Stimulated activated CD8-positive, alpha-beta memory T cell treated with anti-CD3 and anti-CD28 coated beads, Interleukin-4, amount 100 ng/mL, for 48 hours (primary cell): ENCODE measurements around the gene ACKR1.

ENCODE experiments used
- DNase-seq: peaks from one replicate; pipeline ENCODE4 v3.0.0-alpha.2; 2020

Gene ACKR1

DNA sequence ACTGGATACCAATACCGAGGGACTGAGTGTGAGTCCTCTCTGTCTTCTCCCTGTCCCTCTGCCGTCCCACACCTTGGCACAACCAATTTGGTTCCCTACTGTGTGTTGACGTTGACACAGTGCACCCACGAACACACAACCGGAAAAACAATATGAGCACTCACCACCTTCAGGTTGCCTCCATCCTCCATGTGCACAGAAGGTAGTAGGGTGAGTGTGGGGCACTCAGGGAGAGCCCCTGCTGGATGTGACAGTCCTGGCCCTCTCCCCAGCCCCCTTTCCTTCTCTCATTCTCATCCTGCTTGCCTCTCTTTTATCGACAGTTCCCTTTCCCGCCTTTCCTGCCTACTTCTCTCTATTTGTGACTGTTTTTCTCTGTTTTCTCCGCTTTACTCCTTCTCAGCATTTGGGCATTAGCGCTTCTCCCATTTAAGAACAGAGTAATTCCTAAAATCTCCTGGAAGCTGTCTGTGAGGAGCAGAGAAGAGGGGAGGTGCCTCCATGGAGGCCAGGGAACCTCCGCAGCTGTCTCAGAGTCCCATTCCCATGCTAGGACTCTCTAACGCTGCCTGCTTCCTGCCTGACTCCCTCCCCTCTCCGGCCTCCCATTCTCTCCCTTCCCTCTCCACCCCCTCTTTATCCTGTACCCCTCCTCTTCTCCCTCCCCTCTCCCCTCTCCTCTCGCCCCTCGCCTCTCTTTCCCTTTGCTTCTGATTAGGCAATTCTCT is 16.9 kb upstream of the ACKR1 start:
- no peak for DNase-seq

DNA sequence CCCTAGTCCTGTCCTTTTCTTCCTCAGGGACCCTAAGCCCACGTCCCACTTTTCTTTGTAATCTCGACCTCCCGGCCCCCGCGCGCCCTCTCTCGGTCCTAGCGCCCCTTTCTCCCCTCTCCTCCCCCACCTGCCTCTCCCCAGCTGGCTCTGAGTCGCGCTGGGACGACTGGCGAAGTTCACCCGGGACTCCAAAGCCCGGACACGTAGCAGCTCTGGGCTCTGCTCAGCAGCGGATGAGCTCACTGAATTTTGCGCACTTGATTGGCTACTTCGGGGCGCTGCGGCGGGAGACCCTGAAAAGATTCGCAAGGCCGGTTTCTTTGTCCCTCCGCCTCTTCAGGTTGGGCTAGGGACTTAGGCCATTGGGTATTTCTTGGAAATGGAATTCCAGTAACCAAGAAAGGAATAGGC is 16.3 kb upstream of the ACKR1 start:
- peak; percentile 33 for DNase-seq

DNA sequence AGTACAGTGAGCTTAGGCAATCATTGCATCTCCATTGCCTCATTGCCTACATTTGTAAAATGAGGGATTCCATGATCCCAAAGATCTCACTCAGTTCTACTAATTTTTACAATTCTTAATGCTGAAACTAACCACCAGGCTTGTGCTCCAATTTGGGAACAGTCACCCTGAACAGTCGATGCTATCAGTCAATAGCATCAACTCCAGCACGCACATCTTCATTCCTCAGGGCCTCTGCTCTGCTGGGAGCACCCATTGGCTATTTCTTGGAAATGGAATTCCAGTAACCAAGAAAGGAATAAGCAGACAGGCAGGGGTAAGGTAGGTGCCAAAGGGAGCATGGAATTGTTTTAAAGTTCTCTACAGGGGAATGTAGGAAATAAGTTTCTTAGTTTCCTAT is 14.2 kb upstream of the ACKR1 start:
- DNase-seq = no peak

DNA sequence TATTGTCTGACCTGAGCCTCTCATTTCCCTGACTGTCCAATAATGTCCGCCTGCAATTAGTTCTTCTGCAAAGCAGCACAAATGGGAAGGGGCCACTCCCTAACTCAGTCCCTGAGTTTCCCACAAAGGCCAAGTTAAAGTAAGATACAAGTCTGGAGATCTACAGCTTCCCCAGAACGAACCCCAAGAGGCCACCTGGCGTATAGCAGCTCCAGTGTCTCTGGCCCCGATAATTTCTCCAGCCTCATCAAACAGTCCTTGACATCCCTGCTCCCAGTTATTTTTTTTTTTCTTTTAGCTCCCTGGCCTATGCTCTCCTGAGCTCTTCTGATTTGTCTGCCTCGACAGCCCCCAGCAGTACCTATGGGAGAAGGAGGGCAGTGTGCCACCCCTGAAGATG is 8.1 kb upstream of the ACKR1 start:
- DNase-seq = no peak

DNA sequence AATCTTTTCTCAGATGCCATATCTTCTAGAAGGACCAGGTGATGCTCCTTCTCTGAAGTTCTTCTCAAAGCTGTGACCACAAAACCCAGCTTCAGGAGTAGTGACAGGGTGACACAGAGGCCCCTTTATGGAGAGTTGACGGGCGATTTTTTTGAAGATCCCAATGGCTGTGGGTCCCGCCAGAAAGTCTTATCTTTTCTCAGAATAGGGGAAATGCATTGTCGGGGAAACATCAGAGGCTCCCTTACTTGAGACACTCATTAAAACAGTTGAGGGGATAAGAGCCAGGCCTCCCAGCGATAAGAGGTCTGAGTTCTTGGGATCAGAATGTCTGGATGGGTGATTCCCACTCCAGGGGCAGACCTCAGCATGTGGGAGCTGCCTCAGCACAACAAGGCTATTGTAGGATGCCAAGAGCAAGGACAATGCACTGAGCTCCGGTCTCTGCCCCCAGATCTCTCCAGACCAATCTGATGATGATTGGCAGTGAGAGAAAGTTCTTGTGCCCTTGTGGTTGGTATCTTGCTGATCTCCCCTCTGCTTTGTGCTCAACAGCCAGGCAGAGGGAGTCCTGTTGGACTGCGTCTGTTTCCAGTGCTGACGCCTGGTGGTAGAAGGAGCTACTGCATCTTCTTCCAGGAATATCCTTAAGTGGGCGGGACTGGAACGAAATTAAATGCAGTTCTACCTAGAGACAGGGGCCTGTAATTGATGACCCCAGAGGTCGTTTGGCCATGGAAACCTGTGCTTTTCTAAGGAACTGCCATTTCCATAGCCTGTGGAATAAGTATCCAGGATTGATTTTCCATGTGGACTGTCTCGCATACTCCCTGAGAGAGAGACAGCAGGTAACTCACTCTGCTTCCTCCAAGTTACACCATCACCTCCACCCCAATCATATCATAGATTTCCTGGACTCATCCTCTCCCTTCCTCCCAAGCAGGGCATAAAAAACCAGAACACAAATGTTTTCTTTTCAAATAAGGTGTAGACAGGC is 6.8 kb upstream of the ACKR1 start:
- DNase-seq = peak; percentile 80

DNA sequence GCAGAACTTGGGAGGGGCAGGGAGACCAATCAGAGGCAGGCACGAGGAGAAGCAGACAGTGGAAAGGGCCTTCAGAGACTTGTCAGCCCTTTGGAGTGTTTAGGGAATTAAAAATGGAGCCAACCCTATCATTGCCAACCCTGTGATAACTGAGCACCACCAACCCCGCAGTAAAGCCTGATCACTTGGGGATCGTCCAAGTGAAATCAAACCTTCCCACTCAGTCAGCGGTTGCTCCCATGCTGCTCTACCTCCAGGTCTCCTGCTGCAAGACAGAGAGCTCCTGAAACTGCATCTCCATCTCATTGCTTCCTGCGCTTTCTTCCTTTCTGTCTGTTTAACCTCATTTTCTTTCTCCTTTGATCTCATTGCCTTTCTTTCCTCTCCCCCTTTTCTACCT is 4.8 kb upstream of the ACKR1 start:
- DNase-seq = no peak

DNA sequence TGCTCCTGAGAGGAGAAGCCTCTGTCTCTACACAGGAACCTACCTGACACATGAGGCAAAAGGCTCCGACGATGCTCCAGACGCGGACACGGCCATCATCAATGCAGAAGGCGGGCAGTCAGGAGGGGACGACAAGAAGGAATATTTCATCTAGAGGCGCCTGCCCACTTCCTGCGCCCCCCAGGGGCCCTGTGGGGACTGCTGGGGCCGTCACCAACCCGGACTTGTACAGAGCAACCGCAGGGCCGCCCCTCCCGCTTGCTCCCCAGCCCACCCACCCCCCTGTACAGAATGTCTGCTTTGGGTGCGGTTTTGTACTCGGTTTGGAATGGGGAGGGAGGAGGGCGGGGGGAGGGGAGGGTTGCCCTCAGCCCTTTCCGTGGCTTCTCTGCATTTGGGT is 3.9 kb upstream of the ACKR1 start:
- no peak for DNase-seq

DNA sequence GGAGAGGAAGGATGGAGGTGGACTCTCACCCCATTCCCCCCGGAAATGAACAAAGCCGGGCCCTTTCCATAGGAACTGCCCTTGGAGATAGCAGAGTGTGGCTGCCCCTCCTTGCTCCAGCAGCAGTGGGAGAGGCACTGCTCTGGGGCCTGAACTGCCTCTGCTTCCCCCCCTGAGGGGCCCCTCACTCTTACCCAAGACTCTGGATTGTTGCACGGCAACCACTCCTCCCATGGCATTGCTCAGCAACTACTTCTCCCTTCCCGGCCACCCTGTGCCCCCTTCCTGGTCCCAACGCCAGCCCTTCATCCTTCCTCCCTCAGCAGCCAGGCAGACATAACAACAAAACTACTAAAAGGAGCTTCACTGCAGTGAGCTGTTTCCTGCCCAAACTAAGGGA is 3.0 kb upstream of the ACKR1 start:
- no peak for DNase-seq

DNA sequence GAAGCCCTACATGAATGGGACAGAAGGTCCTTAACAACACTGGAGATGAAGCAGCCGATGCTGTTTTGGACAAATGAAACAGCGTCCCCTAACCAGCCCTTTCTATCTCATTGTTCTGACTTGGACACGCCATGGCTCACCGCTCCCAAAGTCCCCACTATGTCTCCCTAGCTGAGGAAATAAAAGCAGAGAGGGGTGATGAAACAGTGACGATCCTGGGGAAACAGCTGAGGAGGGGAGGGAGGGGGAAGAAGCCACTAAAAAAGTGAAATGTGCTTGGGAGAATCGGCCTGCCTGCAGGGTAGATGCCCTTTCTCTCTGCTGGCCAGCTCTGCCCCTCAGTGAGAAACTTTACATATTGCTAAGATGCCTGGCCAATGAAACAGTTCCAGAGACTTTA is 1.1 kb upstream of the ACKR1 start:
- DNase-seq = no peak

DNA sequence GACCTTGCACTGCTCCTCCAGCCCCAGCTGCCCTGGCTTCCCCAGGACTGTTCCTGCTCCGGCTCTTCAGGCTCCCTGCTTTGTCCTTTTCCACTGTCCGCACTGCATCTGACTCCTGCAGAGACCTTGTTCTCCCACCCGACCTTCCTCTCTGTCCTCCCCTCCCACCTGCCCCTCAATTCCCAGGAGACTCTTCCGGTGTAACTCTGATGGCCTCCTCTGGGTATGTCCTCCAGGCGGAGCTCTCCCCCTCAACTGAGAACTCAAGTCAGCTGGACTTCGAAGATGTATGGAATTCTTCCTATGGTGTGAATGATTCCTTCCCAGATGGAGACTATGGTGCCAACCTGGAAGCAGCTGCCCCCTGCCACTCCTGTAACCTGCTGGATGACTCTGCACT is 550 bp downstream of the ACKR1 start:
- DNase-seq = no peak

DNA sequence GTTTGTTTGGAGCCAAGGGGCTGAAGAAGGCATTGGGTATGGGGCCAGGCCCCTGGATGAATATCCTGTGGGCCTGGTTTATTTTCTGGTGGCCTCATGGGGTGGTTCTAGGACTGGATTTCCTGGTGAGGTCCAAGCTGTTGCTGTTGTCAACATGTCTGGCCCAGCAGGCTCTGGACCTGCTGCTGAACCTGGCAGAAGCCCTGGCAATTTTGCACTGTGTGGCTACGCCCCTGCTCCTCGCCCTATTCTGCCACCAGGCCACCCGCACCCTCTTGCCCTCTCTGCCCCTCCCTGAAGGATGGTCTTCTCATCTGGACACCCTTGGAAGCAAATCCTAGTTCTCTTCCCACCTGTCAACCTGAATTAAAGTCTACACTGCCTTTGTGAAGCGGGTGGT is 1.4 kb downstream of the ACKR1 start:
- no peak for DNase-seq

DNA sequence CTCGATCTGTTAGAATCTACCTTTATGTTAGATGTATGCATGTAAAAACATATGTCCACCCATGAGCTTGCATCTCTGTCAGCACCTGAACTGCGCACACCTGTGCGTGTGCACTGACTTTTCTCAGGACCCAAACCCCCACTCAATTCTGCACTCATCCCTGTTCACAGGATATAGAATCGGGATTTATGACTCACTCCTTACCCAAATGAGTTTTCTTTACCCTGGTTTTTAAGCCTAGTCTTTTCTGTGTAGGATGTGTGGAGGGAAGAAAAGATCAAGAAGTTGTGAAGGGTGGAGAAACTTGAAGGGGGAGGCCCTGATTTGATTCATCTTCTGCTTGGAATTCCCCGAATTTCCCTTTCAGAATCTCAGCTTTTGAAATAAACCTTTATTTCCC is 2.4 kb downstream of the ACKR1 start:
- DNase-seq = no peak

DNA sequence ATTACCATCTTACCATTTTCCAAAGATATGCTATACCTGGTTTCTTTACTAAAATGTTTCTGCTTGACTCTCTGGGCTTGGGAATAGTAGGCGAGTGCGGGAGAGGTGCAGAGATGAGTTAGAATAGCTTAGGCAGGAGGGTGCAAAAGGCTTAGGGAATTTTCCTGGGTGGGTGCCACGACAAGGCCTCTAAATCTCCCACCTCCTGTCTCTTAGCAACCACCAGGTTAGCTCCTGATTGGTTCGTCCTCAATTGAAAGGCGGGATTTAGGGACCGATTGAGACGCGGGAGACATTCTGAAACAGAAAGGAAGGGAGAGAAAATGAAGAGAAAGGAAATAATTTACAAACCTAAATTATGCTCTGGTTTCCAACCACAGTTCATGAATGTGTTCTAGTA is 3.1 kb downstream of the ACKR1 start:
- DNase-seq = no peak

DNA sequence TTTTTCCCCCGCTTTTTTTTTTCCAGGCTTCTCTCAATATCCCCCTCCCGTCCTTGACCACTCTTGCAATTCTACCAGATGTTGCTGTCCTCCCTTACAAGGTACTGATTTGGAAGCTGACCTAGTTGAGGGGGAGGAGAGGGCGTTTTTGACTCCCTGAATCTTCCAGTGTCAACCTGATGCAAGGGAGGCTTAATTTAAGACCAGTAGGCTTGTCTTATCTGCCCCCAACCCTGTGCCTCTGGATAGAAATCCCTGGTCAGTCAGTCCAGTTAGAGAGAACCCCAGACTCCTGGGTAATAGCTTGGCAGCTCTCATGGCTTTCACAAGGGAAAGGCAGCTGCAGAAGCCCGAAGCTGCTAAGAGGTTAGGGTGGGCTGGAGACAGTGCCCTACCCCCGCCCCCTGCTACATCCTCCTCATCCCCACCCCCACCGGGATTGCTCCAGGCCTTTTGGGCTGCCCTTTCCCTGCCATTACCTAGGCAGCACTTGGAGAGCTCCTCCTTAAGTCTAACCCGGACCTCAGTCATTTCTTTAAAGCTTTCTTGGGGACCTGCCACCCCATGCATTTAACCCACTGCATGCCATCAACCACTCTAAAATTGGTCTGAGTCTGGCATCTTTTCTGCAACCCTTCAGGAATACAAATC is 3.6 kb downstream of the ACKR1 start:
- no peak for DNase-seq

DNA sequence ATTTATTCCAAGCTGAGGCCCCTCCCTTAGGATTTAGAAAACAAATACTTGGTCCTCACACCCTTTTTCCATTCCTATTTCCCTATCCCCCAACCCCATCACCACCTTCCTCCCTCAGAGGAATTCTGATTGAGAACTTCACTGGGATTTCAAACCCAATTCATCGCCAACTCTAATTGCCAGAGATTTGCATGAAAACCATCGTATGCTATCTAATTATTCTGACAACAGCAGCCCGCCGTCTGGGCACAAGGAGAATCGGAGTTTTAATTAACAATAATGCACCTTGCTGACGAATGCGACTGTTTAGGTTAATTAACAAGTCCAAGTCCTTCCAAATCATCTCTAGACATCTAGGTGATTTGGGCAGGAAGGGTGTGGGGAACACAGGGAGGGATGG is 4.4 kb downstream of the ACKR1 start:
- no peak for DNase-seq

DNA sequence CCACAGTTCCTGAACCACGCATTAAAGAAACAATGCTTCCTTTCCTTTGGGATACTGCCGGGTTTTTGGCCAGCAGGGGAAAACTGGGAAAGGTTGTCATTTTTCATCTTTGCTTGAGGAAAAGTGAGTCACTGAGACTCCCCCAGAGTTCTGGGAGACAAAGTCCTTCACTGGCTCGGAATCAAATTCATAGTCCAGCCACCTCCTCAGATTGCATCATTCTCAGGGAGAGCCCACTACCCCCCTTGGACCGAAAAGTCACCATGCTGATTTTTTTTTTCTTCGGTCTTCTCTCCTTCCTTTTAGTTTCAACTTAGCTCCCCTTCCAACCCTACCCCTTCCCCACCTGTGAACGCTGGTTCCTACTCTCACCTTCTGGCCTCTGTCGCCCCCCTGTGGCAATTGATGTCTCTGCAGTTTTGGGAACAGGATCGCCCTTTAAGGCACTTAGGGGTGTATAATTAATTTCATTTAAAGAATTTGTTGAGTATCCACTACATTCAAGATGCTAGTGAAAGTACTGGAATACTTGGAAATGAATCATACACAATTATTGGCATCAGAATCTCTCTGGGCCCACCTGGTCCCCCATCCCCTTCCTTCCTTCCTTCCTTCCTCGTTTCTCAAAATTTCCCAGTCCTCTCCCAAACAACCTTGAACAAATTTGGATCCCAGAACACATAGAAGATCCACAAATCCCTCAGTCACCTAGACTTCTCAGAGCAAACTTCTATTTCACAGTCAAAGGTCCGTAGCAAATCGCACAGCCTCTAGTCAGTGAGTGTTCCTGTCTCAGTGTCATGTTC is 6.9 kb downstream of the ACKR1 start:
- peak; percentile 77 for DNase-seq

DNA sequence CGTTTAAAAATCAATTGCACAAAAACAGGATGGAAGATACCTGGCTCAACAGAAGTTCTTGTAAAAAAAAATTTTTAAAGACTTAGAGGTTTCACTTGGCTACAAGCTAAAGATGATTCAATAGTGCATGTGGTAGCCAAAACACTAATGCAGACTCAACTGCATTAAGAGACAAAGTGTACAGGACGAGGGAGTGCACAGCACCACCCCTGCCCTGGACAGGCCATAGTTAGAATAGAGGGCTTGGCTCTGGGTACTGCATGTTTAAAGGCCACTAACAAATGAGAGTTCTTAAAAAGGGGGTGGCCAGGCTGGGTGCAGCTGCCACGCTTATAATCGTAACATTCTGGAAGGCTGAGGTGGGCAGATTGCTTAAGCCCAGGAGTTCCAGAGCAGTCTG is 7.9 kb downstream of the ACKR1 start:
- DNase-seq = no peak

DNA sequence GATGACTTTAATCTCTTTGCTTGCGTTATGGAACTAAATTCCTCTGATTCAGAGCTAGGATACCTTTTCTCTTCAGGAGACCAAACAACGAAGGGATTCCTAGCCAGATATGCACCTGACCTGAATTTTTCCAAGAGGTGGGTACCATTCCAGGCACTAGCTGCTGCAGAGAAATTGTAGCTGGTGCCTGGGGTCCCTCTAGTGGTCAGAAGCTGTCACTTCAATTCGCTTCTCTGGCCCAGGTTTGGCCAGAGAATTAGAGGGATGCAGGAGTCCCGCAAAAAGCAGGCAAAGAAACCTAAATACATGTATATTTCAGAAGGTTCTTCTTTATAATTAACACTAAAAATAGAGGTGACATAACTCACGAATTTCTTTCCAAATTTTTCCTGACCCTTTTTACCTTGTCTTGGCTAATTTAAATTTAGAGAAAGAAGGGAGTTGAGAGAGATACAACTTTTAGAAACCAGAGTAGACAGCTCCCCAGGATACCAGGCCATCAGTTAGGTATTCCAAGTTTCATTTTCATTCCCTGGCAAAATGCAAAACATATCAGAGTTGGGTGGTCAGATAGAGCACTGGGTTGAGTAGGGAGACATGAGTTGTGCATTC is 9.6 kb downstream of the ACKR1 start:
- peak; percentile 56 for DNase-seq

DNA sequence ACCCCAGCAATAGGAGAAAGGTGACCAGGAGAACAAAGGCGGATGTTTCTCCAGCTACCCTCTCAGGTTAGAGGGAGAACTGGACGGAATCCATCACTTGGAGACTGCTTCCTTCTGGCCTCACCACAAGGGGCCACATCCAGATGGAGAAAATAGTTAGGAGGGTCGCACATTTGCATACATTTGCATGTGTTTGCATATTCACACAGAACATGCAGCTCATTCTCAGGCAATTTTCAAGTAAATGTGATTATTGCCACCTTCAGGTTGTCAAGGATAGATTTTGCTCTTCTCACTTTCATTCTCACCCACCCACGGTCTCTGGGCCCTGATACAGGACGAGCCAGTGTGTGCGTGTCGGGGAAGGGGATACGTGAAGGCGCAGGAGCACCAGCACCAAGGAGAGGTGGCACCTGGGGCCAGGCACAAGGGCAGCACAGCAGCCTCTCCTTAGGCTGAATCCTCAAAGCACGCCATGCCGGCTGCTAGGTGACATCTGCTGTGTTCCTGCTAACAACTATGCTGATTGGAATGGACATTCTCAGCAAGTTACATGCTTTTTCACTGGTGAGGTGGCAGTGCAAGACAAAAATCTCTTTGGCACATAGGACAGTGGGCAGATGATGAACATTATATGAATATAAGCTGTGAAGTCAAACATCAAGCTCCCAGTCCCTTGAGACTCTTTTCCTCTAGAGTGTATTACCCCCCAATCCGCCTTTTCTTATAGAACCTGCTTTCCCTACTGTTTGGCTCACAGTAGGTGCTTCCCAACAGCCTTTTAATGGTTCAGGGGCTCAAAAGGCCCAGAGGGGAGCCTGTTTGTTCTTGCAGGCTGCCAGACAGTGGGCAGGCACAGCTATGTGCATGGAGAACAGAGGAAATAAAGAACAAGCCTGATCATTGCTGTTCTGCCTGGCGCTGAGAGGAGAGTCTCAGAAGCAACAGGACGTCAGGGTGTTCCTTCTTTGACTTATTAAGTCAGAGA is 14.3 kb downstream of the ACKR1 start:
- no peak for DNase-seq

DNA sequence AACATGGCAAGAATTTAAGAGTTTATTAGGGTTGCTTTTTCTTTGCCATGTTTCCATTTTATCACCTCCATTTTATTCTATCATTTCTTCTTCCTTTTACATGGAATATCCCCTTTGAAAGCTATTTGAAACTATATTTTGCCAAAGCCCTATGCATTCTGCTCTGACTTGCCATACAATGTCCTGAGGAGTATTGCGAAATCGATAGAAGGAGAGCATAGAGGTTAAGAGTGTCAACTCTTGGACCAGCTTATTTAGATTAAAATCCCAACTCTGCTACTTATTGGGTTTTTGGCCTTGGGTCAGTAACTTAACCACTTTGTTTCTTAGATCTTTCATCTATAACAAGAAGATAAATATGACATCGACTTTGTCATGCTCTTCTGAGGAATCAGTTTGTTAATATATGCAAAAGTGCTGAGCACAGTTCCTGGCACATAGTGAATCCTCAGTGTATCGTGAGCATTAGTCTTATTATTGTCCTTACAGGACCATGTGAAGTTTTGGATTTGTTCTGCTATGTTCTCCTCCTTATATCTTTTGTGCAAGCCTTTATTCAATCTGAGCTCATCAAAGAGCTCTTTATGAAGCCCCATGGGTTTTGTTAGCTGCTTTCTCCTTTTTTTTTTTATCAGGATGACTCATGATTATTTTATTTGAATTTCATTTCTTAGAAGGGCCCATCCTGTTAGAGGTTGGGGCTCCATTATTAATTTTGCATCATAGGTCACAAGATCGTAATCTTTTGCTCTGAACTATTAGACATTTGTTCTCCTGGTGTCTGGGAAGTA is 17.6 kb downstream of the ACKR1 start:
- DNase-seq = no peak
